DND-41 (cell line): ENCODE results near the gene DNPH1.

Experiments
- CTCF ChIP-seq: IDR thresholded peaks from 2 replicates; pipeline ENCODE4 v1.5.1; 2012; ENCODE audit warnings: borderline replicate concordance, low read length, moderate library complexity, mild to moderate bottlenecking; ENCODE audit not compliant: poor library complexity, severe bottlenecking; ENCODE audit errors: extremely low read depth
- EZH2 ChIP-seq: IDR thresholded peaks from 3 replicates; pipeline ENCODE4 v1.6.1; 2012; ENCODE audit warnings: borderline replicate concordance, low read depth, mild to moderate bottlenecking, moderate library complexity, low read length, inconsistent platforms; ENCODE audit not compliant: severe bottlenecking

GRCh38 chr6:43276577-43277305 is 47.5 kb upstream of the DNPH1 start:
- TF ChIP-seq CTCF (no peak), EZH2 (no peak)
